Activated naive CD4-positive, alpha-beta T cell treated with anti-CD3 and anti-CD28 coated beads, Interleukin-2, amount 50 U/mL, for 24 hours (primary cell): ENCODE data around the gene BMPR1A.
"Not testable (repeated sequence)": the region's sequence is repeated elsewhere in the genome, so short reads cannot be mapped to it uniquely, and the experiment has no call there.

Experiments used
- H3K27ac Mint-ChIP-seq: one replicate; pipeline ENCODE4 v1.8.0; 2021; ENCODE audit warnings: mild to moderate bottlenecking, mixed read lengths
- H3K27me3 Mint-ChIP-seq: one replicate; pipeline ENCODE4 v1.8.0; 2021; ENCODE audit warnings: mixed read lengths
- H3K36me3 Mint-ChIP-seq: one replicate; pipeline ENCODE4 v1.8.0; 2021; ENCODE audit warnings: mixed read lengths
- H3K4me1 Mint-ChIP-seq: one replicate; pipeline ENCODE4 v1.8.0; 2021; ENCODE audit warnings: mixed read lengths
- H3K4me3 Mint-ChIP-seq: one replicate; pipeline ENCODE4 v1.8.0; 2021; ENCODE audit warnings: mild to moderate bottlenecking, mixed read lengths
- H3K9me3 Mint-ChIP-seq: one replicate; pipeline ENCODE4 v1.8.0; 2021; ENCODE audit warnings: mixed read lengths

BMPR1A gene

GRCh38 chr10:86828145-86828544 lies 71.7 kb downstream of the BMPR1A start:
- H3K4me3 Mint-ChIP-seq: no peak overlapping the region
- H3K4me1 Mint-ChIP-seq: peaks cover 4% of the 10 kb centered on the region
- no peak overlapping the region for H3K27ac Mint-ChIP-seq
- no peaks in the 10 kb centered on the region for H3K36me3 Mint-ChIP-seq
- H3K9me3 Mint-ChIP-seq: no peaks in the 10 kb centered on the region
- H3K27me3 Mint-ChIP-seq: no peaks in the 10 kb centered on the region

DNA sequence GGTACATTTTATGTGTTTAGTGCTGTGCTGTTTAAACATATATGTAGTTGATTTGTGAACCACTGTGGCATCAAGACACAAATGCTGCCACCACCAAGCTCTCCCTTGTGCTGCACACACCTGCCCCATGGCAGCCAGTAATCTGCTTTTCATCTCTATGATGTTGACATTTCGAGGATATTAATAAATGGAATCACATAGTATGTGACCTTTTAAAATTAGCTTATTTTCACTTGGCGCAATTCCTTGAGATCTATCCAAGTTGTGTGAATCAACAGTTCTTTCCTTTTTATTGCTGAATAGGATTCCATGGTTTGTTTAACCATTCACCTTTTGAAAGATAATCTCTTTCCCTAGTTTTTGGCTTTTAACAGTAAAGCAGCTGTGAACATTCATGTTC lies 73.1 kb downstream of the BMPR1A start:
- Mint-ChIP-seq H3K27me3 (no peaks in the 10 kb centered on the region), H3K4me1 (peaks cover 4% of the 10 kb centered on the region), H3K4me3 (no peak overlapping the region), H3K36me3 (no peaks in the 10 kb centered on the region), H3K27ac (no peak overlapping the region), H3K9me3 (no peaks in the 10 kb centered on the region)

- no peak overlapping the region for H3K4me3 Mint-ChIP-seq
- no peak overlapping the region for H3K27ac Mint-ChIP-seq
- H3K27me3 Mint-ChIP-seq: no peaks in the 10 kb centered on the region
- H3K9me3 Mint-ChIP-seq: no peaks in the 10 kb centered on the region
- H3K36me3 Mint-ChIP-seq: no peaks in the 10 kb centered on the region
- peaks cover 9% of the 10 kb centered on the region for H3K4me1 Mint-ChIP-seq
These were observed 73.7 kb downstream of the BMPR1A start for GRCh38 chr10:86830043-86830591.

DNA sequence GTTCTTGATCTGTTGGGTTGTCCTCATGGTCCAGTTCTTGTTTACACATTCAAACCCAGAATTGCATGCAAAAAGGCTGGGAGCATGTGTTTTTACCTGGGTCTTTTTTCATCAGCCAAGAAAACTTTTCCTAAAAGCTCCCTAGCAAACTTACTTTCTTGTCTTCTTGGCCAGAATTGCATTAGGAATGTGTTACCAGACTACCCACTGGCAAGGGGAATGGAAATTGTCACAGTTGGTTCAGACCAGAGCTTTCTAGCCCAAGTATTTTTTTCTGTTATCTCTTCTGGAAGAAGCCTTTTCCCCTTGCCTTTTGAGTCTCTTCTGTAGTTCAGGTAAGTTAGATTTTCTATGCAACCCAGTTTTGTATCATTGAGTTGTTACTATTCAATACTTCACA lies 77.5 kb downstream of the BMPR1A start:
- H3K9me3 Mint-ChIP-seq: no peaks in the 10 kb centered on the region
- no peak overlapping the region for H3K4me3 Mint-ChIP-seq
- no peak overlapping the region for H3K27ac Mint-ChIP-seq
- H3K27me3 Mint-ChIP-seq: no peaks in the 10 kb centered on the region
- H3K4me1 Mint-ChIP-seq: peaks cover 9% of the 10 kb centered on the region
- H3K36me3 Mint-ChIP-seq: no peaks in the 10 kb centered on the region

DNA sequence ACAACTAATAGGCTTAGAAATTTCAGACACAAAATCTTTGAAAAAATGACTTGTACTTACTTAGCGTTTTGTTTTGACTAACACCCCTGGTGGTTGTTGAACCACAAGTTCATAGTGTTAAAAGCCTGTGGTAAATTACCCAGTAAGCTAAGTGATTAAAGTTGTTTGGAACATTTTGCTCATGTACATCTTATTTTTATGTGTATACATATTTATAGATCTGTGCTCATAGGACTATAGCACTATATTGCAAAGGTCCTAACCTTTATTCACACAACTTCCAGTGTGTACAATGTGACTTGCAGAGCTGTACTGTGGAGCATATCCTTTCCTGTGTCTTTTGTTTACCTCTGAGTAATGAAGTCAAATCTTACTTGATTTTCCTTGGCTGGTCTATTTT lies 79.6 kb downstream of the BMPR1A start:
- no peaks in the 10 kb centered on the region for H3K27me3 Mint-ChIP-seq
- H3K36me3 Mint-ChIP-seq: peaks cover 4% of the 10 kb centered on the region
- H3K4me1 Mint-ChIP-seq: peaks cover 4% of the 10 kb centered on the region
- no peak overlapping the region for H3K27ac Mint-ChIP-seq
- H3K9me3 Mint-ChIP-seq: no peaks in the 10 kb centered on the region
- H3K4me3 Mint-ChIP-seq: no peak overlapping the region

- Mint-ChIP-seq H3K4me1 (peaks cover 4% of the 10 kb centered on the region), H3K27me3 (no peaks in the 10 kb centered on the region), H3K36me3 (peaks cover 4% of the 10 kb centered on the region), H3K27ac (no peak overlapping the region), H3K9me3 (no peaks in the 10 kb centered on the region), H3K4me3 (no peak overlapping the region)
These were observed 81.2 kb downstream of the BMPR1A start for GRCh38 chr10:86837663-86838062.

DNA sequence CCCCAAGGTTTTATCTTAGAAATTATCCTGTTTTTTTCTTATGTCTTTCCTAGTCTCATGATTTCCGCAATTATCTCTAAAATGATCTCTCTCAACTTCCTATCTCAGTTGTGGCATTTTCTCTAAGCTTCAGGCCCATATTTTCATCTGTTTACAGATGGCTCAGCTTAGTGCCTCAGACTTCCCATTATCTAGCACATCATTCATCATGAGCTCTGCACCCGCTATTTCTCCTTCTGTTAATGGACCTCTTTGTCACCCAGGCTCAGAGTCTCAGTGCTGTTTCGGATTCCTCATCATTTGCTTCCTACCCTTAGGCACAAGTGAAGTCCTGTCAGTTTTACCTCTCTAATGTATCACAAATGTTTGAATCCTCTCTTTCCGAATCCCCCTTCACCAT lies 84.1 kb downstream of the BMPR1A start:
- Mint-ChIP-seq H3K27me3 (no peaks in the 10 kb centered on the region), H3K9me3 (no peaks in the 10 kb centered on the region), H3K4me1 (no peaks in the 10 kb centered on the region), H3K27ac (no peak overlapping the region), H3K36me3 (peaks cover 10% of the 10 kb centered on the region), H3K4me3 (no peak overlapping the region)

DNA sequence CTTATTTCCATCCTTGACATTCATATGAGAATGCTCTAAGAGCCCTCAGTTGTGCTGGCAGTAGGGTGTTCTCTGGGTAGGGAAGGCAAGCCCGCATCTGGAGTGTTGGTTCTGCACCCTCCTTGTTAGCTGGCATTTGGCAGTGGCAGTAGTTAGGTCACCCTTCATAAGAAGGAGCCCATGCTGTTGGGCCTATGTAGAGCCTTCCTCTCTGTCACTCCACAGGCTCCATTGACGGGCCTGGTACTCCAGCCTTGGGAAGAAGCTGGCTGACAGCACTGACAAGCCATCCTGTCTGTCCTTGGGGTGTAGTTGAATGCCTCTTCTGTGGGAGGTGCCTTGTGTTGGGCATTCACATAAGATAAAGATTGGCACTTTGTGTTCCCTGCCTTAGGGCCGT lies 89.7 kb downstream of the BMPR1A start:
- Mint-ChIP-seq H3K27me3 (no peaks in the 10 kb centered on the region), H3K36me3 (peaks cover 6% of the 10 kb centered on the region), H3K27ac (no peak overlapping the region), H3K9me3 (no peaks in the 10 kb centered on the region), H3K4me1 (no peaks in the 10 kb centered on the region), H3K4me3 (no peak overlapping the region)

DNA sequence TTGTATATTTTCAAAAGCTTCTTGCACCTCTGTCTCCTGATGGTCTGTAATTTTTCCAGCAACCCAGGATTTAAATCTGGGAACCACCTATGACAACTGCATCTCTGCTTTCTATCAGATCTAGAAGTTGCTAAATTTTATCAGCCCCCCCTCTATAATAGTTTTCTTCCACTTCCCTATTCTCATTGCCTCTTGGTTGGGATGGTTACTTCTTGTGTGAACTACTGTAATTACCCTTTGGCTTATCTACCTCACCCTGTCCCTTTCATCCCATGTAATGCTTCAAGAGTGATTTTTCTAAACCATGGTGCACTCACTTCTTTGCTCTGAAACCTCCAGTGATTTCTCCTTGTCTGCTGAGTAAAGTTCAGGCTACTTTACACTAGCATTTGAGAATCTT lies 92.3 kb downstream of the BMPR1A start:
- Mint-ChIP-seq H3K36me3 (peaks cover 15% of the 10 kb centered on the region), H3K4me3 (no peak overlapping the region)

DNA sequence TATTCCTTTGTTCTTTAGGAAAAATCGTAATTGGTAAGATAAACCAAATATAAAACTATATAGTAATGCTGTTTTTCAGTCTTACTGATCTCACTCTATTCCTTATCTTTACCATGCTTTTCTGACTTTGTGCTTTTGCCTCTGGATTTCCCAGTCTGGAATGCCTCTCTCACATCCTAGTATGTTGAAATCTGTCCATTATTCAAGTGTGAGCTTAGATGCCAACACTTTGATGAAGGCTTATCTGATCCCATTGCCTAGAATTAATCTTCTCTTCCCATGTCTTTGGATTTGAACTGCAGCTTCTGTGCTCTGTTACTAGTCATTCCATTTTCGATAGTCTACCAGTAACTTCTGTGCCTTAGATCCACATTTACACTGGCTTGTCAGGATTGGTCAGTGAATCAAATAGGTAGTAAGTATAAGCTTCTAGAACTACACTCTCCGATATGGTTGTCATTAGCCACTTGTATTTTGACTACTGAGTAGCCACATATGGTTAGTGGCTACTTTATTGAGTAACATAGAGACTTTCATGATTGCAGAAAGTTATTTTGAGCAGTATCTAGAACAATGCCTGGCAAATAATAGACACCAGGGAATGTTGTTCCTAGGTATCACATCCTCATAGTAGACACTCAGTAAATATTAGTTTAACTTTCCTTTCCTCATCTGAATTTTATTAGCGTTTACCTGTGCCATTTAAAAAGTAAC lies 92.9 kb downstream of the BMPR1A start:
- Mint-ChIP-seq H3K4me3 (no peak overlapping the region), H3K9me3 (no peaks in the 10 kb centered on the region), H3K27ac (no peak overlapping the region), H3K27me3 (no peaks in the 10 kb centered on the region), H3K36me3 (peaks cover 14% of the 10 kb centered on the region), H3K4me1 (no peaks in the 10 kb centered on the region)

More for the DNA sequence above, 92.3 kb downstream of the BMPR1A start:
- Mint-ChIP-seq H3K4me1 (no peaks in the 10 kb centered on the region), H3K9me3 (no peaks in the 10 kb centered on the region), H3K27me3 (no peaks in the 10 kb centered on the region), H3K27ac (no peak overlapping the region)

GRCh38 chr10:86850481-86850880 lies 94.1 kb downstream of the BMPR1A start:
- Mint-ChIP-seq H3K4me1 (no peaks in the 10 kb centered on the region), H3K9me3 (no peaks in the 10 kb centered on the region), H3K36me3 (peaks cover 14% of the 10 kb centered on the region), H3K27me3 (no peaks in the 10 kb centered on the region), H3K4me3 (no peak overlapping the region), H3K27ac (no peak overlapping the region)

DNA sequence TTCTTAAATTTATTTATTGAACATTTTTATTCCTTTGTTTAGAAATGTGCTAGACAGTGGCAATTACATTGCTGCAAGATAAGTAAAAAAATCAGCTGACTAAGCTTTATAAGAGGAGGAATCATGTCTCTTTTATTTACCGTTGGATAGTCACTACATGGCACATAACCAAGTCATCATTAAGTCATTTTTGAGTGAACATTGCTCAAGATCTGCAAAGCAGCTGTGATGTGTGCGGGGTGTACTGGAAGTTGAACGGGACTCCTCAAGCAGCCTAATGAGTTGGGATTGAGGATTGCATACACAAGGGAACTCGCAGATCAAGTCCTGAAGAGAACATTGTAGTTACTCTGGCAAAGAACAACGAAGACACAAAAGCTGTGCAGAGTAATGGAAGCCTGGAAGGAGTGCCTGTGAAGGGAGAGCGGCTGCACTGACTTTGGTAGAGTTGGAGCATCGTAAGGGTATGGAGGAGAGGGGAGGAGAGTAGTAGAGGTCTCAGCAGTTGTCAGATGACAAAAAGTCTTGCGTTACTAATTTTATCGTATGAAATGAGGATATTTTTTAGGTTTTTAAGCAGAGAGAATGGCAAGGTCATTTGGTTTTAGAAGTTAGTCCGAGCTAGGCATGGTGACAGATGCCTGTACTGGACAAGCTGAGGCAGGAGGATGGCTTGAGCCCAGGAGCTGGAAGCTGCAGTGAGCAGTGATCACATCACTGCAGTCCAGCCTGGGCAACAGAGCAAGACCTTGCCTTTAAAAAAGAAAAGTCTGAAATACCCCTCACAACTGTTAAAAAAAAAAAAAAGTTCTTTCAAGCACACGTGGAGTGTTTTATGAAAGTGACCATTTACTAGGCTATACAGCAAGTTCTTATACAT lies 95.1 kb downstream of the BMPR1A start:
- Mint-ChIP-seq H3K36me3 (peaks cover 14% of the 10 kb centered on the region), H3K4me3 (no peak overlapping the region), H3K4me1 (no peaks in the 10 kb centered on the region), H3K27ac (no peak overlapping the region), H3K9me3 (no peaks in the 10 kb centered on the region), H3K27me3 (no peaks in the 10 kb centered on the region)

GRCh38 chr10:86853582-86853981 lies 97.2 kb downstream of the BMPR1A start:
- H3K4me3 Mint-ChIP-seq, H3K27ac Mint-ChIP-seq, H3K27me3 Mint-ChIP-seq, H3K4me1 Mint-ChIP-seq, H3K9me3 Mint-ChIP-seq: not testable (repeated sequence)
- peaks cover 17% of the 10 kb centered on the region for H3K36me3 Mint-ChIP-seq

- no peaks in the 10 kb centered on the region for H3K27me3 Mint-ChIP-seq
- H3K36me3 Mint-ChIP-seq: peaks cover 17% of the 10 kb centered on the region
- no peaks in the 10 kb centered on the region for H3K4me1 Mint-ChIP-seq
- no peak overlapping the region for H3K27ac Mint-ChIP-seq
- no peaks in the 10 kb centered on the region for H3K9me3 Mint-ChIP-seq
- H3K4me3 Mint-ChIP-seq: no peak overlapping the region
These were observed 99.1 kb downstream of the BMPR1A start for GRCh38 chr10:86855513-86855912.

DNA sequence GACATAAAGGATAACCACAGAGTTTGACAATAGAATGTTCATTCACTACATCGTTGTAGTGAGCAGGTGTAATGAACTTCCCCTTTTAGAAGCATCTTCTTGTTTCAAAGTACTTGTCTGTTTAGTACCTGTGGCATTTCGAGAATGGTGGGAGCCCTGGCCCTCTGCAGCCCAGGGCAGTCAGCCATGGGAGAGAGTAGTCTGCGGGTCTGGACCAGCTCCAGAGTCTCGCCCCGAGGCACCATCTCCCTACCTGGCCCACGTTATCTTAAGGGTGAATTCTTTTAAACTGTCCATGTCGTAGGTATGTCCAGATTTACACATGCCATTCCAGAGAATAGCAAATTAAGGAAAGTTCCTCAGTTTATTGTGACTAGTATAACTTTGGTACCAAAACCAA lies 99.7 kb downstream of the BMPR1A start:
- H3K36me3 Mint-ChIP-seq: peaks cover 17% of the 10 kb centered on the region
- H3K4me1 Mint-ChIP-seq: no peaks in the 10 kb centered on the region
- no peak overlapping the region for H3K4me3 Mint-ChIP-seq
- H3K27me3 Mint-ChIP-seq: no peaks in the 10 kb centered on the region
- no peak overlapping the region for H3K27ac Mint-ChIP-seq
- no peaks in the 10 kb centered on the region for H3K9me3 Mint-ChIP-seq

GRCh38 chr10:86857128-86857721 lies 100.8 kb downstream of the BMPR1A start:
- Mint-ChIP-seq H3K36me3 (peaks cover 11% of the 10 kb centered on the region), H3K9me3 (no peaks in the 10 kb centered on the region), H3K4me1 (no peaks in the 10 kb centered on the region), H3K27me3 (no peaks in the 10 kb centered on the region), H3K4me3 (no peak overlapping the region), H3K27ac (no peak overlapping the region)
